ENCODE results near the gene C6orf47.

DNA sequence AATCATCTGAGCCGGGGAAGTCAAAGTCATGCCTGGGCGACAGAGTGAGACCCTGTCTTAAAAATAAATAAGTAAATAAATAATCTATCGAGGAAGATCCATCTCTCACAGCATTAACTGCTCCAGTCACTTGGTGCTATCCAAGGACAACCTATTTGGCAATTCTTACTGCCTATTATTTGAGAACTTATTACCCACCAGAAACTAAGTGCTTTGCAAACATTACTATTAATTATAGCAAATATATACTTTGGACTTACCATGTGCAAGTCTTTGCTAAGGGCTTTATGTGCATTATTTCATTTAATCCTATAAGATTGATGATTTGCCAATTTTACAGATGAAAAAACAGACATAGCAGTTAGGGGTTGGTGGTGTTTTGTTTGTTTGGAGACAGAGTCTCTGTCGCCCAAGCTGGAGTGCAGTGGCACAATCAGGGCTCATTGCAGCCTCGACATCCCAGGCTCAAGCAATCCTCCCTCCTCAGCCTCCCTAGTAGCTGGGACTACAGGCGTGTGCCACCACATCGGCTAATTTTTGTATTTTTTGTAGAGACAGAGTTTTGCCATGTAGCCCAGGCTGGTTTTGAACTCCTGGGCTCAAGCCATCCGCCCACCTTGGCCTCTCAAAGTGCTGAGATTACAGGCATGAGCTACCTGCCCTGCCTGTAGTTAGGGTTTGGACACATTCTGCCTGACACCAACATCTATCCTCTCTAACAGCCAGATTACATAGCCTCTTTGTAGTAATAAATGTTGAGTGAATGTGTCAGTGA is 5.8 kb downstream of the C6orf47 start:
- TF ChIP-seq GATA2 (IDR thresholded peaks at IDR 0.05; ENCODE audit: low read depth, low read length) (no peak), GATA3 (IDR thresholded peaks at IDR 0.05; ENCODE audit: low read depth, low read length) (no peak)

All from SH-SY5Y (cell line).